ENCODE results near the gene STAC2. TPM values are rescaled to one million over a fixed set of nuclear protein-coding genes. Genes with fewer than 3 reads are reported as not detected.

The STAC2 gene
- total and polyA plus RNA-seq, 2 of the 13 experiments (the other 11 are each of a cell fraction or from before 2014, with no cell fraction given): not detected

DNA sequence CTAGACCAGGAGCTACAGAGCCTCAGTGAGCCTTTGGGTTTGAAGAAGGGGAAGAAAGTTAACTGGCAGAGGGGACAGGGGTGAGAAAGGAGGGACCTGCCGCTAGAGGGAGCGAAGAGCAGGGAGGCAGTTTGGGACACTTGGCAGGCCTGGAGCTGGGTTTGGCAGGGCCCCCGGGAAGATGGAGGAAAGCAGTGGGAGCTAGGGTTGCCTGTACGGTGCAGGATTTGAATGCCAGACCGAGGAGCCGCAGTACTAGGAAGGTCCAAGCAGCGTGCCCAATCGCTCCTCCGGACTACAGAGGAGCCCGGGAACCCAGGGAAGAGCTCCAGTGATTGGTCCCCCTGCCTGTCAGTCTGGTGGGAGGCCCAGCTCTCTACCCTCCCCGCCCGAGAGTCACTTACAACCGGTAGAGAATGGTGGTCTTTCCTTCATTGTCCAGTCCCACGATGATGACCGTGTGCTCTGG lies 61.0 kb downstream of the STAC2 start (continued):
- TF ChIP-seq, protein P1, sequence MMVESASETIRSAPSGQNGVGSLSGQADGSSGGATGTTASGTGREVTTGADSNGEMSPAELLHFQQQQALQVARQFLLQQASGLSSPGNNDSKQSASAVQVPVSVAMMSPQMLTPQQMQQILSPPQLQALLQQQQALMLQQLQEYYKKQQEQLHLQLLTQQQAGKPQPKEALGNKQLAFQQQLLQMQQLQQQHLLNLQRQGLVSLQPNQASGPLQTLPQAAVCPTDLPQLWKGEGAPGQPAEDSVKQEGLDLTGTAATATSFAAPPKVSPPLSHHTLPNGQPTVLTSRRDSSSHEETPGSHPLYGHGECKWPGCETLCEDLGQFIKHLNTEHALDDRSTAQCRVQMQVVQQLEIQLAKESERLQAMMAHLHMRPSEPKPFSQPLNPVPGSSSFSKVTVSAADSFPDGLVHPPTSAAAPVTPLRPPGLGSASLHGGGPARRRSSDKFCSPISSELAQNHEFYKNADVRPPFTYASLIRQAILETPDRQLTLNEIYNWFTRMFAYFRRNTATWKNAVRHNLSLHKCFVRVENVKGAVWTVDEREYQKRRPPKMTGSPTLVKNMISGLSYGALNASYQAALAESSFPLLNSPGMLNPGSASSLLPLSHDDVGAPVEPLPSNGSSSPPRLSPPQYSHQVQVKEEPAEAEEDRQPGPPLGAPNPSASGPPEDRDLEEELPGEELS (CRISPR knock-in tag; IDR thresholded peaks at IDR 0.05): 0 out of 2 replicates have a peak, but pooled peaks have one; percentile 2
- TF ChIP-seq, protein P2, sequence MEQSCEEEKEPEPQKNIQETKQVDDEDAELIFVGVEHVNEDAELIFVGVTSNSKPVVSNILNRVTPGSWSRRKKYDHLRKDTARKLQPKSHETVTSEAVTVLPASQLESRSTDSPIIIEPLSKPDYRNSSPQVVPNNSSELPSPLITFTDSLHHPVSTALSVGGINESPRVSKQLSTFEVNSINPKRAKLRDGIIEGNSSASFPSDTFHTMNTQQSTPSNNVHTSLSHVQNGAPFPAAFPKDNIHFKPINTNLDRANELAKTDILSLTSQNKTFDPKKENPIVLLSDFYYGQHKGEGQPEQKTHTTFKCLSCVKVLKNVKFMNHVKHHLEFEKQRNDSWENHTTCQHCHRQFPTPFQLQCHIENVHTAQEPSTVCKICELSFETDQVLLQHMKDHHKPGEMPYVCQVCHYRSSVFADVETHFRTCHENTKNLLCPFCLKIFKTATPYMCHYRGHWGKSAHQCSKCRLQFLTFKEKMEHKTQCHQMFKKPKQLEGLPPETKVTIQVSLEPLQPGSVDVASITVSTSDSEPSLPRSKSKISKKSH (CRISPR knock-in tag; IDR thresholded peaks at IDR 0.05; ENCODE audit: borderline replicate concordance): no peak
- TF ChIP-seq, protein P3, sequence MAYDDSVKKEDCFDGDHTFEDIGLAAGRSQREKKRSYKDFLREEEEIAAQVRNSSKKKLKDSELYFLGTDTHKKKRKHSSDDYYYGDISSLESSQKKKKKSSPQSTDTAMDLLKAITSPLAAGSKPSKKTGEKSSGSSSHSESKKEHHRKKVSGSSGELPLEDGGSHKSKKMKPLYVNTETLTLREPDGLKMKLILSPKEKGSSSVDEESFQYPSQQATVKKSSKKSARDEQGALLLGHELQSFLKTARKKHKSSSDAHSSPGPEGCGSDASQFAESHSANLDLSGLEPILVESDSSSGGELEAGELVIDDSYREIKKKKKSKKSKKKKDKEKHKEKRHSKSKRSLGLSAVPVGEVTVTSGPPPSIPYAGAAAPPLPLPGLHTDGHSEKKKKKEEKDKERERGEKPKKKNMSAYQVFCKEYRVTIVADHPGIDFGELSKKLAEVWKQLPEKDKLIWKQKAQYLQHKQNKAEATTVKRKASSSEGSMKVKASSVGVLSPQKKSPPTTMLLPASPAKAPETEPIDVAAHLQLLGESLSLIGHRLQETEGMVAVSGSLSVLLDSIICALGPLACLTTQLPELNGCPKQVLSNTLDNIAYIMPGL (CRISPR knock-in tag; IDR thresholded peaks at IDR 0.05; ENCODE audit: borderline replicate concordance in 1 of 2, low read depth in 1 of 2): peak; percentile 24 to 32; a peak in 1 of 4 replicates
- 0 out of 2 replicates have a peak, but pooled peaks have one; percentile 34 for TF ChIP-seq ZMAT3 (CRISPR knock-in tag; conservative IDR thresholded peaks at IDR 0.05)
- TF ChIP-seq SALL1 (CRISPR knock-in tag; IDR thresholded peaks at IDR 0.05): 0 out of 2 replicates have a peak, but pooled peaks have one; percentile 22
- no peak for TF ChIP-seq SALL2 (CRISPR knock-in tag; IDR thresholded peaks at IDR 0.05)
- TF ChIP-seq KLF15 (CRISPR knock-in tag; IDR thresholded peaks at IDR 0.05; ENCODE audit: borderline replicate concordance): no peak
- TF ChIP-seq ARID2 (CRISPR knock-in tag; IDR thresholded peaks at IDR 0.05; ENCODE audit: borderline replicate concordance): no peak
- no peak for TF ChIP-seq HNRNPUL1 (IDR thresholded peaks at IDR 0.05; ENCODE audit: low read depth, low read length)
- TF ChIP-seq, protein P4, sequence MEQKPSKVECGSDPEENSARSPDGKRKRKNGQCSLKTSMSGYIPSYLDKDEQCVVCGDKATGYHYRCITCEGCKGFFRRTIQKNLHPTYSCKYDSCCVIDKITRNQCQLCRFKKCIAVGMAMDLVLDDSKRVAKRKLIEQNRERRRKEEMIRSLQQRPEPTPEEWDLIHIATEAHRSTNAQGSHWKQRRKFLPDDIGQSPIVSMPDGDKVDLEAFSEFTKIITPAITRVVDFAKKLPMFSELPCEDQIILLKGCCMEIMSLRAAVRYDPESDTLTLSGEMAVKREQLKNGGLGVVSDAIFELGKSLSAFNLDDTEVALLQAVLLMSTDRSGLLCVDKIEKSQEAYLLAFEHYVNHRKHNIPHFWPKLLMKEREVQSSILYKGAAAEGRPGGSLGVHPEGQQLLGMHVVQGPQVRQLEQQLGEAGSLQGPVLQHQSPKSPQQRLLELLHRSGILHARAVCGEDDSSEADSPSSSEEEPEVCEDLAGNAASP (CRISPR knock-in tag; IDR thresholded peaks at IDR 0.05; ENCODE audit: borderline replicate concordance): no peak
- TF ChIP-seq, protein P5, sequence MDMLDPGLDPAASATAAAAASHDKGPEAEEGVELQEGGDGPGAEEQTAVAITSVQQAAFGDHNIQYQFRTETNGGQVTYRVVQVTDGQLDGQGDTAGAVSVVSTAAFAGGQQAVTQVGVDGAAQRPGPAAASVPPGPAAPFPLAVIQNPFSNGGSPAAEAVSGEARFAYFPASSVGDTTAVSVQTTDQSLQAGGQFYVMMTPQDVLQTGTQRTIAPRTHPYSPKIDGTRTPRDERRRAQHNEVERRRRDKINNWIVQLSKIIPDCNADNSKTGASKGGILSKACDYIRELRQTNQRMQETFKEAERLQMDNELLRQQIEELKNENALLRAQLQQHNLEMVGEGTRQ (IDR thresholded peaks at IDR 0.05; ENCODE audit: low read depth, low read length): no peak
- TF ChIP-seq, protein P5 (CRISPR knock-in tag; IDR thresholded peaks at IDR 0.05; ENCODE audit: borderline replicate concordance): no peak
- no peak for TF ChIP-seq RARG (CRISPR knock-in tag; IDR thresholded peaks at IDR 0.05; ENCODE audit: low read depth)
- TF ChIP-seq ELF3 (CRISPR knock-in tag; IDR thresholded peaks at IDR 0.05): peak; percentile 22; the same call in 1 of the 2 replicates
- TF ChIP-seq ASH2L (IDR thresholded peaks at IDR 0.05; ENCODE audit: insufficient read length, low read depth, low read length): peak; percentile 24
- TF ChIP-seq, protein P6, sequence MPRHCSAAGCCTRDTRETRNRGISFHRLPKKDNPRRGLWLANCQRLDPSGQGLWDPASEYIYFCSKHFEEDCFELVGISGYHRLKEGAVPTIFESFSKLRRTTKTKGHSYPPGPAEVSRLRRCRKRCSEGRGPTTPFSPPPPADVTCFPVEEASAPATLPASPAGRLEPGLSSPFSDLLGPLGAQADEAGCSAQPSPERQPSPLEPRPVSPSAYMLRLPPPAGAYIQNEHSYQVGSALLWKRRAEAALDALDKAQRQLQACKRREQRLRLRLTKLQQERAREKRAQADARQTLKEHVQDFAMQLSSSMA (CRISPR knock-in tag; IDR thresholded peaks at IDR 0.05): no peak
- no peak for TF ChIP-seq ZNF333 (CRISPR knock-in tag; IDR thresholded peaks at IDR 0.05; ENCODE audit: borderline replicate concordance)
